H9 (cell line): ENCODE measurements around the gene HEATR5B. TPM values are rescaled to one million over a fixed set of nuclear protein-coding genes. Genes with fewer than 3 reads are reported as not detected.

Experiments
- DNase-seq: peaks from one replicate; pipeline ENCODE4 v3.0.0-alpha.2; 2017
- H2AFZ ChIP-seq: one replicate; pipeline ENCODE4 v1.6.1; 2013; ENCODE audit warnings: mild to moderate bottlenecking, low read length, control low read depth, moderate library complexity
- H2AK5ac ChIP-seq: 2 replicates; pipeline ENCODE4 v1.6.1; 2013; ENCODE audit warnings: low read length, control low read depth, mixed read lengths; ENCODE audit not compliant: insufficient read length
- H2BK120ac ChIP-seq: one replicate; pipeline ENCODE4 v1.6.1; 2013; ENCODE audit warnings: low read depth, mild to moderate bottlenecking, low read length, control low read depth, inconsistent platforms; ENCODE audit not compliant: poor library complexity, severe bottlenecking
- H2BK12ac ChIP-seq: 2 replicates; pipeline ENCODE4 v1.6.1; 2013; ENCODE audit warnings: low read length, control low read depth, mixed read lengths, low read depth; ENCODE audit not compliant: insufficient read length
- H2BK15ac ChIP-seq: 2 replicates; pipeline ENCODE4 v1.6.1; 2013; ENCODE audit warnings: low read depth, low read length, control low read depth
- H2BK20ac ChIP-seq: one replicate; pipeline ENCODE4 v1.6.1; 2013; ENCODE audit warnings: low read depth, mild to moderate bottlenecking, low read length, control low read depth, inconsistent platforms; ENCODE audit not compliant: poor library complexity, severe bottlenecking
- H2BK5ac ChIP-seq: 2 replicates; pipeline ENCODE4 v1.6.1; 2013; ENCODE audit warnings: low read length, control low read depth, mixed read lengths; ENCODE audit not compliant: insufficient read length
- H3K14ac ChIP-seq: 2 replicates; pipeline ENCODE4 v1.6.1; 2013; ENCODE audit warnings: low read length, control low read depth; ENCODE audit not compliant: insufficient read depth
- H3K18ac ChIP-seq: 2 replicates; pipeline ENCODE4 v1.6.1; 2013; ENCODE audit warnings: low read depth, mild to moderate bottlenecking, mixed read lengths, low read length, control low read depth; ENCODE audit not compliant: insufficient read length
- H3K23ac ChIP-seq: 2 replicates; pipeline ENCODE4 v1.6.1; 2013; ENCODE audit warnings: low read length, control low read depth, mixed read lengths, low read depth; ENCODE audit not compliant: insufficient read length
- H3K23me2 ChIP-seq: 2 replicates; pipeline ENCODE4 v1.6.1; 2013; ENCODE audit warnings: low read depth, mild to moderate bottlenecking, mixed read lengths, low read length, control low read depth; ENCODE audit not compliant: insufficient read length, poor library complexity, severe bottlenecking
- H3K27ac ChIP-seq: 2 replicates; pipeline ENCODE4 v1.5.1; 2013; ENCODE audit warnings: low read length, control low read depth, mixed read lengths, low read depth; ENCODE audit not compliant: insufficient read length
- H3K27me3 ChIP-seq: 2 replicates; pipeline ENCODE4 v1.6.1; 2013; ENCODE audit warnings: low read length, control low read depth, inconsistent platforms; ENCODE audit not compliant: insufficient read depth
- H3K4ac ChIP-seq: 2 replicates; pipeline ENCODE4 v1.6.1; 2013; ENCODE audit warnings: low read depth, mild to moderate bottlenecking, control low read depth, inconsistent platforms, low read length, moderate library complexity
- H3K4me1 ChIP-seq: 2 replicates; pipeline ENCODE4 v1.6.1; 2013; ENCODE audit warnings: low read length, control low read depth, inconsistent platforms; ENCODE audit not compliant: insufficient read depth
- H3K4me2 ChIP-seq: 2 replicates; pipeline ENCODE4 v1.6.1; 2013; ENCODE audit warnings: low read length, control low read depth, mixed read lengths; ENCODE audit not compliant: insufficient read length, insufficient read depth
- H3K56ac ChIP-seq: 2 replicates; pipeline ENCODE4 v1.6.1; 2013; ENCODE audit warnings: low read depth, mild to moderate bottlenecking, mixed read lengths, low read length, control low read depth; ENCODE audit not compliant: insufficient read length
- H3K79me1 ChIP-seq: 2 replicates; pipeline ENCODE4 v1.6.1; 2013; ENCODE audit warnings: low read depth, mild to moderate bottlenecking, moderate library complexity, low read length, control low read depth, inconsistent platforms; ENCODE audit not compliant: insufficient read depth, poor library complexity, severe bottlenecking
- H3K79me2 ChIP-seq: 2 replicates; pipeline ENCODE4 v1.6.1; 2013; ENCODE audit warnings: low read length, control low read depth, inconsistent platforms; ENCODE audit not compliant: insufficient read depth
- H3K9ac ChIP-seq: 2 replicates; pipeline ENCODE4 v1.6.1; 2013; ENCODE audit warnings: low read length, control low read depth, mixed read lengths; ENCODE audit not compliant: insufficient read length; ENCODE audit errors: extremely low read depth
- H3K9me3 ChIP-seq: one replicate; pipeline ENCODE4 v1.6.1; 2013; ENCODE audit warnings: low read depth, low read length, inconsistent platforms; ENCODE audit not compliant: control insufficient read depth
- H3T11ph ChIP-seq: one replicate; pipeline ENCODE4 v1.6.1; 2013; ENCODE audit warnings: mild to moderate bottlenecking, low read length, control low read depth, inconsistent platforms
- H4K20me1 ChIP-seq: one replicate; pipeline ENCODE4 v1.6.1; 2013; ENCODE audit not compliant: control insufficient read depth, insufficient read length, insufficient read depth
- H4K5ac ChIP-seq: 2 replicates; pipeline ENCODE4 v1.6.1; 2013; ENCODE audit warnings: low read depth, mild to moderate bottlenecking, mixed read lengths, low read length, control low read depth; ENCODE audit not compliant: insufficient read length
- H4K8ac ChIP-seq: replicated peaks from 2 replicates; pipeline ENCODE4 v1.6.1; 2013; ENCODE audit warnings: low read length, control low read depth, mixed read lengths, low read depth; ENCODE audit not compliant: insufficient read length
- H4K91ac ChIP-seq: 2 replicates; pipeline ENCODE4 v1.6.1; 2013; ENCODE audit warnings: low read depth, mild to moderate bottlenecking, moderate library complexity, mixed read lengths, low read length, control low read depth; ENCODE audit not compliant: insufficient read length
- H3K27ac Mint-ChIP-seq, 3 experiments: 2 replicates in 2 of 3; 3 replicates in 1 of 3; pipeline ENCODE4 v1.8.0; 2020 to 2021; ENCODE audit warnings: mixed read lengths in 3 of 3, mild to moderate bottlenecking in 1 of 3, moderate library complexity in 1 of 3
- H3K27me3 Mint-ChIP-seq: 2 replicates; pipeline ENCODE4 v1.8.0; 2021; ENCODE audit warnings: low read depth, mild to moderate bottlenecking, moderate library complexity, mixed read lengths
- H3K36me3 Mint-ChIP-seq, 3 experiments: 2 replicates in 2 of 3; 3 replicates in 1 of 3; pipeline ENCODE4 v1.8.0; 2020 to 2021; ENCODE audit warnings: low read depth in 3 of 3, mixed read lengths in 3 of 3; ENCODE audit not compliant: insufficient read depth in 1 of 3
- H3K4me1 Mint-ChIP-seq, 2 experiments: 2 replicates each; pipeline ENCODE4 v1.8.0; 2020; ENCODE audit warnings: mixed read lengths in 2 of 2
- H3K4me3 Mint-ChIP-seq, 2 experiments: 2 replicates in 1 of 2; 3 replicates in 1 of 2; pipeline ENCODE4 v1.8.0; 2020 to 2021; ENCODE audit warnings: mild to moderate bottlenecking in 2 of 2, mixed read lengths in 2 of 2, moderate library complexity in 1 of 2
- H3K9me3 Mint-ChIP-seq, 2 experiments: 2 replicates in 1 of 2; 3 replicates in 1 of 2; pipeline ENCODE4 v1.8.0; 2020; ENCODE audit warnings: mild to moderate bottlenecking in 2 of 2, mixed read lengths in 2 of 2, moderate library complexity in 1 of 2
- CTCF ChIP-seq: fragments of 200-600 bp; sonication (generic); conservative IDR thresholded peaks from 3 replicates; pipeline ENCODE4 v1.8.0; 2021; ENCODE audit warnings: antibody characterized with exemption, mild to moderate bottlenecking
- WGBS: extraction: QIAGEN DNeasy Blood & Tissue Kit; methylation state at CpG from one replicate; pipeline ENCODE4 v1.1.7; 2013; ENCODE audit warnings: missing lambda C conversion rate, low lambda C conversion rate, mixed read lengths; ENCODE audit not compliant: insufficient read length; ENCODE audit errors: extremely low coverage; 5-methylcytosine and 5-hydroxymethylcytosine counted together
- total RNA-seq: library from RNA; stranded (reverse); gene quantifications from 2 replicates; pipeline ENCODE4 v1.2.1, GENCODE V29; 2021

Gene HEATR5B
- total RNA-seq, 1 experiment from 2014 or later = 14.0 TPM

GRCh38 chr2:36975306-36975705, 108.9 kb downstream of the HEATR5B start:
- no peak overlapping the region for H3K27ac Mint-ChIP-seq
- no peak for TF ChIP-seq CTCF
- WGBS = no CpG with 5 or more reads among the region's 8 CpGs

More at GRCh38 chr2:36975306-36975705, 108.9 kb downstream of the HEATR5B start:
- no peak overlapping the region for H3K9ac ChIP-seq
- no peaks in the 10 kb centered on the region for H4K20me1 ChIP-seq
- no peaks in the 10 kb centered on the region for H3K79me1 ChIP-seq
- no peaks in the 10 kb centered on the region for H3K4me1 ChIP-seq
- no peak overlapping the region for H3K4me2 ChIP-seq
- H2AK5ac ChIP-seq = no peak overlapping the region
- Mint-ChIP-seq H3K4me3 (no peak overlapping the region), H3K36me3 (peaks cover 0 to 8% (median 0%) of the 10 kb centered on the region in 3 experiments; a peak in 1 of 7 replicates), H3K4me1 (peaks cover 3 to 6% of the 10 kb centered on the region in 2 experiments; a peak in 3 of 4 replicates), H3K9me3 (peaks cover 0 to 6% of the 10 kb centered on the region in 2 experiments; a peak in 2 of 5 replicates), H3K27me3 (no peaks in the 10 kb centered on the region)
- H2BK12ac ChIP-seq = no peak overlapping the region
- H3T11ph ChIP-seq = no peak overlapping the region
- no peak overlapping the region for H3K23ac ChIP-seq
- H3K79me2 ChIP-seq = no peaks in the 10 kb centered on the region
- H3K4ac ChIP-seq = no peak overlapping the region
- H4K8ac ChIP-seq = no peak overlapping the region
- H2AFZ ChIP-seq = no peak overlapping the region
- H3K56ac ChIP-seq = no peak overlapping the region
- H3K9me3 ChIP-seq = no peaks in the 10 kb centered on the region
- no peak overlapping the region for H4K91ac ChIP-seq
- DNase-seq = no peak
- H3K23me2 ChIP-seq = no peaks in the 10 kb centered on the region
- H2BK120ac ChIP-seq = no peak overlapping the region
- no peaks in the 10 kb centered on the region for H3K27me3 ChIP-seq
- no peak overlapping the region for H3K14ac ChIP-seq
- H4K5ac ChIP-seq = no peak overlapping the region
- H2BK5ac ChIP-seq = no peak overlapping the region
- no peak overlapping the region for H2BK20ac ChIP-seq
- H3K27ac ChIP-seq = no peak overlapping the region
- H2BK15ac ChIP-seq = no peak overlapping the region
- H3K18ac ChIP-seq = no peak overlapping the region
